ENCODE results near the gene DPEP2NB. TPM values are rescaled to one million over a fixed set of nuclear protein-coding genes. Genes with fewer than 3 reads are reported as not detected.

The DPEP2NB gene
- total and polyA plus RNA-seq, 2 donors (not counting 3 experiments of a cell fraction or from before 2014, with no cell fraction given) = not detected

DNA sequence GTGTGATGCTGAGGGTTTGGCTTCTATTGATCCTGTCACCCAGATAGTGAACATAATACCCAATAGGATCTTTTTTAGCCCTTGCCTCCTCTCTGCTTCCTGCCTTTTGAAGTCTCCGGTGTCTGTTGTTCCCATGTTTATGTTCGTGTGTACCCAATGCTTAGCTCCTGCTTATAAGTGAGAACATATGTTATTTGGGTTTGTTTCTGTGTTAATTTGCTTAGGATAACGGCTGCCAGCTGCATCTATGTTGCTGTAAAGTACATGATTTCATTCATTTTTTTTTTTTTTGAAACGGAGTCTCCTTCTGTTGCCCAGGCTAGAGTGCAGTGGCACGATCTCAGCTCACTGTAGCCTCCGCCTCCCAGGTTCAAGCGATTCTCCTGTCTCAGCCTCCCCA lies 30.4 kb upstream of the DPEP2NB start:
- CTCF ChIA-PET = interaction anchor here (0.9 kb wide), 1 partner anchor 17 kb away, joined by 3 read pairs; no protein-coding TSS in a partner anchor

More for the DNA sequence above, 30.4 kb upstream of the DPEP2NB start:
- H3K79me2 ChIP-seq (ENCODE audit: control insufficient read depth, insufficient read depth, low read length) = no peaks in the 10 kb centered on the region
- no peak overlapping the region for H3K27ac ChIP-seq (ENCODE audit: insufficient read depth, low read depth, low read length)
- FAIRE-seq = no peak
- intact Hi-C loops (cut with micrococcal nuclease) = no loop called here
- dilution Hi-C loops (cut with MboI; ENCODE audit: extremely low pct_ligation_motif_present, low sequenced_read_pairs) = no loop called here
- no peak overlapping the region for H3K4me2 ChIP-seq (ENCODE audit: insufficient read depth, low read length)
- DNase-seq (ENCODE audit: low read depth, low spot score) = no peak
- no peak overlapping the region for H3K9ac ChIP-seq (replicated peaks; ENCODE audit: extremely low read depth, insufficient read depth, low read length)
- H2AFZ ChIP-seq (ENCODE audit: low read depth, low read length) = no peak overlapping the region
- H3K27me3 ChIP-seq (ENCODE audit: control insufficient read depth in 2 of 2, insufficient read depth in 2 of 2, low read length in 2 of 2) = no peaks in the 10 kb centered on the region
- POLR2A ChIA-PET = no interaction called here
- H3K9me1 ChIP-seq (replicated peaks; ENCODE audit: control insufficient read depth, extremely low read depth, insufficient read depth, low read length) = no peaks in the 10 kb centered on the region
- TF ChIP-seq, protein P1, sequence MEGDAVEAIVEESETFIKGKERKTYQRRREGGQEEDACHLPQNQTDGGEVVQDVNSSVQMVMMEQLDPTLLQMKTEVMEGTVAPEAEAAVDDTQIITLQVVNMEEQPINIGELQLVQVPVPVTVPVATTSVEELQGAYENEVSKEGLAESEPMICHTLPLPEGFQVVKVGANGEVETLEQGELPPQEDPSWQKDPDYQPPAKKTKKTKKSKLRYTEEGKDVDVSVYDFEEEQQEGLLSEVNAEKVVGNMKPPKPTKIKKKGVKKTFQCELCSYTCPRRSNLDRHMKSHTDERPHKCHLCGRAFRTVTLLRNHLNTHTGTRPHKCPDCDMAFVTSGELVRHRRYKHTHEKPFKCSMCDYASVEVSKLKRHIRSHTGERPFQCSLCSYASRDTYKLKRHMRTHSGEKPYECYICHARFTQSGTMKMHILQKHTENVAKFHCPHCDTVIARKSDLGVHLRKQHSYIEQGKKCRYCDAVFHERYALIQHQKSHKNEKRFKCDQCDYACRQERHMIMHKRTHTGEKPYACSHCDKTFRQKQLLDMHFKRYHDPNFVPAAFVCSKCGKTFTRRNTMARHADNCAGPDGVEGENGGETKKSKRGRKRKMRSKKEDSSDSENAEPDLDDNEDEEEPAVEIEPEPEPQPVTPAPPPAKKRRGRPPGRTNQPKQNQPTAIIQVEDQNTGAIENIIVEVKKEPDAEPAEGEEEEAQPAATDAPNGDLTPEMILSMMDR (IDR thresholded peaks at IDR 0.05; ENCODE audit: extremely low read depth in 1 of 2, insufficient read depth in 1 of 2, low read depth in 1 of 2, low read length in 2 of 2) = no peak
- TF ChIP-seq EZH2 (IDR thresholded peaks at IDR 0.05; ENCODE audit: borderline replicate concordance, low read depth, low read length, severe bottlenecking) = no peak
- TF ChIP-seq FOS (IDR thresholded peaks at IDR 0.05; ENCODE audit: borderline replicate concordance, insufficient read depth, low read length) = no peak
- TF ChIP-seq GATA2 (IDR thresholded peaks at IDR 0.05; ENCODE audit: insufficient read depth, insufficient read length, low read depth, low read length) = no peak
- TF ChIP-seq POLR2AphosphoS5 (IDR thresholded peaks at IDR 0.05; ENCODE audit: insufficient read depth, low read depth, low read length) = no peak
- TF ChIP-seq MYC (IDR thresholded peaks at IDR 0.05; ENCODE audit: low read depth, low read length) = no peak
- no peak for TF ChIP-seq POLR2A (IDR thresholded peaks at IDR 0.05; ENCODE audit: low read depth, low read length)
- TF ChIP-seq JUN (IDR thresholded peaks at IDR 0.05; ENCODE audit: borderline replicate concordance, insufficient read depth, insufficient read length, low read depth) = no peak
- TF ChIP-seq, protein P2, sequence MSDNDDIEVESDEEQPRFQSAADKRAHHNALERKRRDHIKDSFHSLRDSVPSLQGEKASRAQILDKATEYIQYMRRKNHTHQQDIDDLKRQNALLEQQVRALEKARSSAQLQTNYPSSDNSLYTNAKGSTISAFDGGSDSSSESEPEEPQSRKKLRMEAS (IDR thresholded peaks at IDR 0.05; ENCODE audit: insufficient read depth, insufficient read length) = no peak
- peaks cover 2 to 4% of the 10 kb centered on the region in 2 experiments for H3K36me3 ChIP-seq (ENCODE audit: control insufficient read depth in 2 of 2, extremely low read depth in 1 of 2, insufficient read depth in 2 of 2, low read length in 2 of 2)
- no peak overlapping the region for H3K4me3 ChIP-seq (replicated peaks in 1 of 3; ENCODE audit: insufficient read depth in 1 of 3, low read depth in 1 of 3, low read length in 3 of 3)
- no TSS peak for BruUV-seq (replicated peaks)
- H4K20me1 ChIP-seq (replicated peaks; ENCODE audit: control insufficient read depth, extremely low read depth, insufficient read depth, low read length) = no peaks in the 10 kb centered on the region
- H3K9me3 ChIP-seq (replicated peaks; ENCODE audit: control insufficient read depth, insufficient read depth, low read length) = no peaks in the 10 kb centered on the region
- no peaks in the 10 kb centered on the region for H3K4me1 ChIP-seq (ENCODE audit: control insufficient read depth, extremely low read depth, insufficient read depth, low read length)

Measured in endothelial cell of umbilical vein (primary cell).